PFSK-1 (cell line): ENCODE measurements around the gene UIMC1.
A peak's percentile ranks its signal among the peaks of the same experiment; 100 is the strongest.

Source experiments
- FOXP2 ChIP-seq: optimal IDR thresholded peaks from 2 replicates; pipeline ENCODE3; 2011; ENCODE audit warnings: borderline replicate concordance, control low read depth, inconsistent platforms; ENCODE audit not compliant: insufficient read depth; ENCODE audit errors: extremely low read length, extremely low read depth
- POLR2AphosphoS5 ChIP-seq: IDR thresholded peaks from 2 replicates; pipeline ENCODE4 v1.6.1; 2012; ENCODE audit warnings: low read depth, mild to moderate bottlenecking, control low read depth, low read length, moderate library complexity
- SIN3A ChIP-seq: IDR thresholded peaks from 2 replicates; pipeline ENCODE4 v1.6.1; 2012; ENCODE audit warnings: mild to moderate bottlenecking, low read length, moderate library complexity, borderline replicate concordance; ENCODE audit not compliant: insufficient read depth
- TAF1 ChIP-seq: IDR thresholded peaks from 2 replicates; pipeline ENCODE4 v1.6.1; 2012; ENCODE audit warnings: low read length, control low read depth, borderline replicate concordance; ENCODE audit not compliant: insufficient read depth
- TF ChIP-seq, protein P1 (sequence below), 2 experiments: IDR thresholded peaks; 2 replicates each; pipeline versions ENCODE4 v1.6.1 to v1.8.0; 2011 to 2012; ENCODE audit warnings: low read depth in 2 of 2, low read length in 2 of 2, control low read depth in 1 of 2, inconsistent platforms in 1 of 2, mild to moderate bottlenecking in 1 of 2, moderate library complexity in 1 of 2; ENCODE audit not compliant: insufficient read depth in 1 of 2

Gene UIMC1

DNA sequence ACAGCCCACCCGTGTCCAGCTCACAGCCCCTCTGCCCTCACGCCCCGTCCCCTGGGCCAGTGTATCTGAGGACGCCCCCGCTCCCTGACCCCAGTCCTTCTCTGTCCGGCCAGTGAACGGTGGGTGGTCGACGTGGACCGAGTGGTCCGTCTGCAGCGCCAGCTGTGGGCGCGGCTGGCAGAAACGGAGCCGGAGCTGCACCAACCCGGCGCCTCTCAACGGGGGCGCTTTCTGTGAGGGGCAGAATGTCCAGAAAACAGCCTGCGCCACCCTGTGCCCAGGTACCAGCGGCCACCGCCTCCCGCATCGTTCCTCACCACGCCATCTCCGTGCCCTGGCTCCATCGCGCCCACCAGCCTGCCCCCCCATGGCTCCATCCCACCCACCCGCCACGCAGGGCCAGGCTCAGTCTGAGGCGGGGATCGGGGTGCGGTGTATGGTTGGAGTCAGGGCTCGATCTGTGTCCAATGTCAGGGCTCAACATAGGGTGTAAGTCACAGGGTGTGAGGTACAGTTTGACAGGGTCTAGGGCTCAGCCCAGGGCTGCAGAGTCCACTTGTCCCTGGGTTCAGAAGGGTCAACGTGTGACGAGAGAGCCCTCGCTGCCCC lies 137.0 kb downstream of the UIMC1 start:
- TF ChIP-seq POLR2AphosphoS5 (no peak), SIN3A (no peak), FOXP2 (no peak), TAF1 (no peak)
- TF ChIP-seq, protein P1, sequence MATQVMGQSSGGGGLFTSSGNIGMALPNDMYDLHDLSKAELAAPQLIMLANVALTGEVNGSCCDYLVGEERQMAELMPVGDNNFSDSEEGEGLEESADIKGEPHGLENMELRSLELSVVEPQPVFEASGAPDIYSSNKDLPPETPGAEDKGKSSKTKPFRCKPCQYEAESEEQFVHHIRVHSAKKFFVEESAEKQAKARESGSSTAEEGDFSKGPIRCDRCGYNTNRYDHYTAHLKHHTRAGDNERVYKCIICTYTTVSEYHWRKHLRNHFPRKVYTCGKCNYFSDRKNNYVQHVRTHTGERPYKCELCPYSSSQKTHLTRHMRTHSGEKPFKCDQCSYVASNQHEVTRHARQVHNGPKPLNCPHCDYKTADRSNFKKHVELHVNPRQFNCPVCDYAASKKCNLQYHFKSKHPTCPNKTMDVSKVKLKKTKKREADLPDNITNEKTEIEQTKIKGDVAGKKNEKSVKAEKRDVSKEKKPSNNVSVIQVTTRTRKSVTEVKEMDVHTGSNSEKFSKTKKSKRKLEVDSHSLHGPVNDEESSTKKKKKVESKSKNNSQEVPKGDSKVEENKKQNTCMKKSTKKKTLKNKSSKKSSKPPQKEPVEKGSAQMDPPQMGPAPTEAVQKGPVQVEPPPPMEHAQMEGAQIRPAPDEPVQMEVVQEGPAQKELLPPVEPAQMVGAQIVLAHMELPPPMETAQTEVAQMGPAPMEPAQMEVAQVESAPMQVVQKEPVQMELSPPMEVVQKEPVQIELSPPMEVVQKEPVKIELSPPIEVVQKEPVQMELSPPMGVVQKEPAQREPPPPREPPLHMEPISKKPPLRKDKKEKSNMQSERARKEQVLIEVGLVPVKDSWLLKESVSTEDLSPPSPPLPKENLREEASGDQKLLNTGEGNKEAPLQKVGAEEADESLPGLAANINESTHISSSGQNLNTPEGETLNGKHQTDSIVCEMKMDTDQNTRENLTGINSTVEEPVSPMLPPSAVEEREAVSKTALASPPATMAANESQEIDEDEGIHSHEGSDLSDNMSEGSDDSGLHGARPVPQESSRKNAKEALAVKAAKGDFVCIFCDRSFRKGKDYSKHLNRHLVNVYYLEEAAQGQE (IDR thresholded peaks at IDR 0.05; ENCODE audit: insufficient read depth in 1 of 2, low read depth in 2 of 2, low read length in 2 of 2) = no peak

- TF ChIP-seq POLR2AphosphoS5 (no peak), SIN3A (no peak), FOXP2 (no peak), TAF1 (no peak)
- TF ChIP-seq, protein P1 (IDR thresholded peaks at IDR 0.05; ENCODE audit: insufficient read depth in 1 of 2, low read depth in 2 of 2, low read length in 2 of 2) = no peak
Observed at GRCh38 chr5:176868731-176869130, 137.8 kb downstream of the UIMC1 start.

GRCh38 chr5:176868126-176868525 lies 138.5 kb downstream of the UIMC1 start:
- TF ChIP-seq FOXP2 = no peak
- no peak for TF ChIP-seq SIN3A
- TF ChIP-seq, protein P1 (IDR thresholded peaks at IDR 0.05; ENCODE audit: insufficient read depth in 1 of 2, low read depth in 2 of 2, low read length in 2 of 2) = no peak
- no peak for TF ChIP-seq TAF1
- no peak for TF ChIP-seq POLR2AphosphoS5

GRCh38 chr5:176866707-176867310 lies 139.8 kb downstream of the UIMC1 start:
- TF ChIP-seq TAF1 = no peak
- TF ChIP-seq, protein P1 (IDR thresholded peaks at IDR 0.05; ENCODE audit: insufficient read depth in 1 of 2, low read depth in 2 of 2, low read length in 2 of 2) = peak in 1 of 2 experiments; percentile 17; a peak in 1 of 4 replicates

- TF ChIP-seq POLR2AphosphoS5 (no peak), TAF1 (no peak), FOXP2 (no peak), SIN3A (no peak)
- TF ChIP-seq, protein P1 (IDR thresholded peaks at IDR 0.05; ENCODE audit: insufficient read depth in 1 of 2, low read depth in 2 of 2, low read length in 2 of 2) = no peak
Observed at GRCh38 chr5:176865964-176866363, 140.6 kb downstream of the UIMC1 start.
